Body of pancreas (tissue), 4 donors: ENCODE results near the gene NCAPD2. TPM values are rescaled to one million over a fixed set of nuclear protein-coding genes. Genes with fewer than 3 reads are reported as not detected.
"Not testable (repeated sequence)": the region's sequence is repeated elsewhere in the genome, so short reads cannot be mapped to it uniquely, and the experiment has no call there.

Experiments used
- ATAC-seq: fragments of 150-250 bp; one replicate; pipeline ENCODE4 v1.9.1; 2016
- DNase-seq, 4 donors: peaks; one replicate each; pipeline ENCODE4 v3.0.0-alpha.2; 2019
- H3K27ac ChIP-seq, 4 donors: fragments of 200-600 bp; sonication (generic); 1 replicate in 3 of 4; 2 replicates in 1 of 4; pipeline versions ENCODE4 v1.5.1 to v1.6.1; 2016 to 2019; ENCODE audit warnings: mild to moderate bottlenecking in 1 of 4, mixed read lengths in 1 of 4, moderate library complexity in 1 of 4
- H3K27me3 ChIP-seq, 2 donors: fragments of 200-600 bp; sonication (generic); one replicate each; pipeline ENCODE4 v1.6.0; 2016; ENCODE audit warnings: mild to moderate bottlenecking in 1 of 2
- H3K36me3 ChIP-seq, 2 donors: fragments of 200-600 bp; sonication (generic); replicated peaks in 1 of 2; 2 replicates each; pipeline ENCODE4 v1.5.1; 2016; ENCODE audit warnings: low read depth in 2 of 2; ENCODE audit not compliant: insufficient read depth in 1 of 2
- H3K4me1 ChIP-seq: fragments of 200-600 bp; sonication (generic); one replicate; pipeline ENCODE4 v1.6.0; 2016
- H3K4me3 ChIP-seq, 2 donors: fragments of 200-600 bp; sonication (generic); 1 replicate in 1 of 2; 2 replicates in 1 of 2; pipeline ENCODE4 v1.5.1; 2016 to 2019
- H3K9me3 ChIP-seq, 3 donors: fragments of 200-600 bp; sonication (generic); 1 replicate in 2 of 3; 2 replicates in 1 of 3; pipeline ENCODE4 v1.5.1; 2016
- CTCF ChIP-seq, 7 experiments: fragments of 450-650 bp in 4 of 7; fragments of 200-600 bp in 3 of 7; sonication (generic) in 3 of 7; IDR thresholded peaks; one replicate each; pipeline ENCODE4 v1.5.1; 2016 to 2019; ENCODE audit warnings: antibody characterized with exemption in 7 of 7
- POLR2A ChIP-seq, 3 donors: fragments of 450-650 bp; IDR thresholded peaks; one replicate each; pipeline ENCODE4 v1.6.1; 2016; ENCODE audit warnings: antibody characterized with exemption in 3 of 3, mild to moderate bottlenecking in 2 of 3
- WGBS, 2 donors: methylation state at CpG; one replicate each; pipeline ENCODE4 v1.1.5; 2017; 5-methylcytosine and 5-hydroxymethylcytosine counted together
- intact Hi-C: fragments of 100-400 bp; cut with DNase I; formaldehyde crosslinking; loops from one replicate; pipeline ENCODE4 v1.15.1; 2023
- total RNA-seq, 2 donors: library from RNA; depleted of rRNA; stranded (reverse); fragments of >200 nt; gene quantifications; one replicate each; pipeline ENCODE4 v1.1.0, GENCODE V29; 2016

The NCAPD2 gene
- total RNA-seq, 2 donors from 2014 or later: 9.3 to 46.1 TPM

GRCh38 chr12:6471989-6472360 lies 21.9 kb upstream of the NCAPD2 start:
- ATAC-seq (no peak), DNase-seq (no peak)
- H3K36me3 ChIP-seq: no peaks in the 10 kb centered on the region
- H3K27me3 ChIP-seq: no peaks in the 10 kb centered on the region
- intact Hi-C loops: no loop called here
- TF ChIP-seq CTCF (IDR thresholded peaks at IDR 0.05): no peak
- no peak for TF ChIP-seq POLR2A (IDR thresholded peaks at IDR 0.05)
- H3K4me1 ChIP-seq: peaks cover 29% of the 10 kb centered on the region
- H3K27ac ChIP-seq: no peak overlapping the region
- H3K4me3 ChIP-seq: no peak overlapping the region
- no peaks in the 10 kb centered on the region for H3K9me3 ChIP-seq
- 71 to 86% methylated on average over 1 of the region's 1 CpG for WGBS, 2 donors

- H3K9me3 ChIP-seq: no peaks in the 10 kb centered on the region
- H3K27me3 ChIP-seq: no peaks in the 10 kb centered on the region
- H3K36me3 ChIP-seq: no peaks in the 10 kb centered on the region
- ATAC-seq (no peak), DNase-seq (no peak)
- no peak overlapping the region for H3K4me3 ChIP-seq
- intact Hi-C loops: no loop called here
- no peak for TF ChIP-seq POLR2A (IDR thresholded peaks at IDR 0.05)
- TF ChIP-seq CTCF (IDR thresholded peaks at IDR 0.05): no peak
- WGBS, 2 donors: 74 to 78% methylated on average over 10 to 11 of the region's 11 CpGs
- H3K27ac ChIP-seq: no peak overlapping the region
- H3K4me1 ChIP-seq: peaks cover 29% of the 10 kb centered on the region
Observed at GRCh38 chr12:6472491-6472890, 21.4 kb upstream of the NCAPD2 start.

GRCh38 chr12:6475233-6475975 lies 18.5 kb upstream of the NCAPD2 start:
- H3K27ac ChIP-seq, intact Hi-C loops, H3K9me3 ChIP-seq, H3K4me1 ChIP-seq, H3K27me3 ChIP-seq, ATAC-seq, H3K36me3 ChIP-seq, DNase-seq, H3K4me3 ChIP-seq: not testable (repeated sequence)
- 81 to 83% methylated on average over 7 to 34 of the region's 48 CpGs for WGBS, 2 donors

DNA sequence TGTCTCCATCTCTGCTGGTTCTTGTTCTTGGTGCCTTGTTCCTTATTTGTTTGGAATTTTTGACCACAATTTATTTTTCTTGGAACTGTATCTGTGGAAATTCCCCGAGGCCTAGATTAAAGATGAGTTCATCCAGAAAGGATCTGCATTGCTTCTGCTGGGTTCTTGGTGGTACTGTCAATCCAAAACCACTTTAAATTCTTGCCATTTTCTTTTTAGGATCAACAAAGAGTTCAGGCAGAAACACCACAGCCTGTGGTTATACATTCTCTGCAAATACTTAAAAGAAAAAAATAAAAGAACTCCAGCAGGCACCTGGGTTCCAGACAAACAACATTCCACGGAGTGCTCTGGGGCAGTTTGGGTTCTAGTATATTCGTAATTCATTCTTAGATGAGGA lies 17.4 kb upstream of the NCAPD2 start:
- peaks cover under 1% of the 10 kb centered on the region for H3K4me1 ChIP-seq
- no peaks in the 10 kb centered on the region for H3K36me3 ChIP-seq
- 69 to 75% methylated on average over 3 of the region's 3 CpGs for WGBS, 2 donors
- TF ChIP-seq POLR2A (IDR thresholded peaks at IDR 0.05) (no peak), CTCF (IDR thresholded peaks at IDR 0.05) (no peak)
- intact Hi-C loops: no loop called here
- no peak overlapping the region for H3K4me3 ChIP-seq
- no peak for ATAC-seq
- no peak for DNase-seq
- H3K9me3 ChIP-seq: no peaks in the 10 kb centered on the region
- no peak overlapping the region for H3K27ac ChIP-seq
- no peaks in the 10 kb centered on the region for H3K27me3 ChIP-seq

DNA sequence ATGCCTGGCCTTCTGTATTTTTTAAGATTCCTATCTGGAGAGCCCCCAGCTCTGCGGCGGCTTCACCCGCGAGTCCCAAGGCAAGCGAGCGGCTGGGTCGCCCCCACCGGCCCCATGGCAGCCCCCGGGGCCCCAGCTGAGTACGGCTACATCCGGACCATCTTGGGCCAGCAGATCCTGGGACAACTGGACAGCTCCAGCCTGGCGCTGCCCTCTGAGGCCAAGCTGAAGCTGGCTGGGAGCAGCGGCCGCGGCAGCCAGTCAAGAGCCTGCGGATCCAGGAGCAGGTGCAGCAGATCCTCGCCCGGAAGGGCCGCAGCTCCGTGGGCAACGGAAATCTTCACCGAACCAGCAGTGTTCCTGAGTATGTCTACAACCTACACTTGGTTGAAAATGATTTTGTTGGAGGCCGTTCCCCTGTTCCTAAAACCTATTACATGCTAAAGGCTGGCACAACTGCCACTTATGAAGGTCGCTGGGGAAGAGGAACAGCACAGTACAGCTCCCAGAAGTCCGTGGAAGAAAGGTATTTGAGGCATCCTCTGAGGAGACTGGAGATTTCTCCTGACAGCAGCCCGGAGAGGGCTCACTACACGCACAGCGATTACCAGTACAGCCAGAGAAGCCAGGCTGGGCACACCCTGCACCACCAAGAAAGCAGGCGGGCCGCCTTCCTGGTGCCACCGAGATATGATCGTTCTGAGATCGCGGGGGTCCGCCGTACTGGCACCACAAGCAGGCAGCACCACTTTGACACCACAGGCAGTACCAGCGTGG lies 16.1 kb upstream of the NCAPD2 start:
- H3K27me3 ChIP-seq, ATAC-seq, H3K4me3 ChIP-seq, H3K27ac ChIP-seq, H3K9me3 ChIP-seq, H3K4me1 ChIP-seq, intact Hi-C loops, DNase-seq, H3K36me3 ChIP-seq: not testable (repeated sequence)
- WGBS, 2 donors: 80 to 85% methylated on average over 18 to 37 of the region's 37 CpGs
